ENCODE data around the gene KLRC4. TPM values are rescaled to one million over a fixed set of nuclear protein-coding genes. Genes with fewer than 3 reads are reported as not detected.
"Not testable (repeated sequence)": the region's sequence is repeated elsewhere in the genome, so short reads cannot be mapped to it uniquely, and the experiment has no call there.

Gene KLRC4
- total RNA-seq, 6 donors from 2014 or later: 0.51 to 4.2 (median 3.0) TPM; not detected in 1

GRCh38 chr12:10393291-10393690 is 16.3 kb downstream of the KLRC4 start:
- no peaks in the 10 kb centered on the region for H3K9me3 ChIP-seq
- H3K36me3 ChIP-seq: no peaks in the 10 kb centered on the region
- ATAC-seq (ENCODE audit: low FRiP score in 2 of 2) (no peak), DNase-seq (no peak)
- TF ChIP-seq EP300 (IDR thresholded peaks at IDR 0.05): no peak
- no peak overlapping the region for H3K27ac ChIP-seq
- WGBS, 2 donors: 52 to 53% methylated on average over 3 of the region's 3 CpGs
- H3K4me3 ChIP-seq: no peak overlapping the region
- peaks cover 5 to 22% (median 17%) of the 10 kb centered on the region in 4 donors for H3K4me1 ChIP-seq
- no peaks in the 10 kb centered on the region for H3K27me3 ChIP-seq

- Histone ChIP-seq H3K27me3 (no peaks in the 10 kb centered on the region), H3K27ac (peak overlapping the region in 1 of 4 donors; percentile 15), H3K9me3 (no peaks in the 10 kb centered on the region), H3K36me3 (no peaks in the 10 kb centered on the region), H3K4me1 (peaks cover 5 to 22% (median 17%) of the 10 kb centered on the region in 4 donors), H3K4me3 (no peak overlapping the region)
- no peak for TF ChIP-seq CTCF (IDR thresholded peaks at IDR 0.05)
- peak in 1 of 2 donors; percentile 62 for TF ChIP-seq POLR2AphosphoS5 (IDR thresholded peaks at IDR 0.05)
- TF ChIP-seq EP300 (IDR thresholded peaks at IDR 0.05): peak in 1 of 4 donors; percentile 30
- 21 to 36% methylated on average over 7 of the region's 7 CpGs for WGBS, 2 donors
- peak in 1 of 2 donors; percentile 84 for DNase-seq
- ATAC-seq (ENCODE audit: low FRiP score in 2 of 2): peak; percentile 65 to 83
Measured at GRCh38 chr12:10392394-10392930, 17.1 kb downstream of the KLRC4 start.

DNA sequence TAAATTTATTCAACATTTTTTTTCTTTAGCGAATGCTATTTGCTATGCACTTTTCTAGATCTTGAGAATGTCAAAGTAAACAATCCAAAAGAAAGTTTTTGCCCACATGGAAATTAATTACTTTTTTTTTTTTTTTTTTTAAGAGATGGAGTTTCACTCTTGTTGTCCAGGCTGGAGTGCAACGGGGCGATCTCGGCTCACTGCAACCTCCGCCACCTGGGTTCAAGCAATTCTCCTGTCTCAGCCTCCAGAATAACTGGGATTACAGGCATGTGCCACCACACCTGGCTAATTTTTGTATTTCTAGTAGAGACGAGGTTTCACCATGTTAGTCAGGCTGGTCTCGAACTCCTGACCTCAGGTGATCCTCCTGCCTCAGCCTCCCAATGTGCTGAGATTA is 18.6 kb downstream of the KLRC4 start:
- not testable (repeated sequence) for H3K27me3 ChIP-seq; ATAC-seq (ENCODE audit: low FRiP score in 2 of 2); DNase-seq; H3K9me3 ChIP-seq; H3K4me3 ChIP-seq; H3K27ac ChIP-seq; H3K36me3 ChIP-seq
- 84 to 85% methylated on average over 7 of the region's 7 CpGs for WGBS, 2 donors
- peaks cover 5 to 22% (median 16%) of the 10 kb centered on the region in 4 donors for H3K4me1 ChIP-seq

- H3K4me3 ChIP-seq: no peak within 1 kb of the TSS
- WGBS, 2 donors: 81 to 82% methylated on average over 1 of the region's 1 CpG
- no peaks in the 10 kb centered on the region for H3K36me3 ChIP-seq
- peaks cover 3 to 19% (median 10%) of the 10 kb centered on the region in 4 donors for H3K4me1 ChIP-seq
- DNase-seq (no peak), ATAC-seq (ENCODE audit: low FRiP score in 2 of 2) (no peak)
- H3K27ac ChIP-seq: peak within 1 kb of the TSS in 1 of 4 donors; percentile 16
- no peaks in the 10 kb centered on the region for H3K9me3 ChIP-seq
- no peaks in the 10 kb centered on the region for H3K27me3 ChIP-seq
- TF ChIP-seq POLR2AphosphoS5 (IDR thresholded peaks at IDR 0.05) (no peak), POLR2A (IDR thresholded peaks at IDR 0.05) (peak in 1 of 4 donors; percentile 20)
Measured at GRCh38 chr12:10389904-10390303, 19.7 kb downstream of the KLRC4 start, which contains the start of gene KLRK1. TSS of gene KLRK1 (minus strand) at chr12:10390041. CDS start at chr12:10388810, 1,231 bp downstream.

- peaks cover 3 to 19% (median 10%) of the 10 kb centered on the region in 4 donors for H3K4me1 ChIP-seq
- WGBS, 2 donors: 69 to 75% methylated on average over 9 of the region's 9 CpGs
- no peak overlapping the region for H3K27ac ChIP-seq
- H3K4me3 ChIP-seq: no peak overlapping the region
- TF ChIP-seq POLR2A (IDR thresholded peaks at IDR 0.05) (no peak), POLR2AphosphoS5 (IDR thresholded peaks at IDR 0.05) (no peak), EP300 (IDR thresholded peaks at IDR 0.05) (no peak), CTCF (IDR thresholded peaks at IDR 0.05) (no peak)
- no peaks in the 10 kb centered on the region for H3K27me3 ChIP-seq
- ATAC-seq (ENCODE audit: low FRiP score in 2 of 2) (no peak), DNase-seq (no peak)
- H3K9me3 ChIP-seq: no peaks in the 10 kb centered on the region
- H3K36me3 ChIP-seq: no peaks in the 10 kb centered on the region
Measured at GRCh38 chr12:10388624-10389413, 20.7 kb downstream of the KLRC4 start.

GRCh38 chr12:10387498-10387897 is 22.1 kb downstream of the KLRC4 start:
- 85 to 89% methylated on average over 5 to 6 of the region's 6 CpGs for WGBS, 2 donors

More at GRCh38 chr12:10387498-10387897, 22.1 kb downstream of the KLRC4 start:
- H3K4me1 ChIP-seq; DNase-seq; H3K36me3 ChIP-seq; H3K27me3 ChIP-seq; ATAC-seq (ENCODE audit: low FRiP score in 2 of 2); H3K9me3 ChIP-seq: not testable (repeated sequence)
- peak overlapping the region in 2 of 4 donors; percentile 6 to 14 for H3K4me3 ChIP-seq
- H3K27ac ChIP-seq: peak overlapping the region in 1 of 4 donors; percentile 12
